ENCODE results near the gene CHN1.
A peak's percentile ranks its signal among the peaks of the same experiment; 100 is the strongest.

Gene CHN1

GRCh38 chr2:174918886-174919526, 86.2 kb downstream of the CHN1 start:
- no peak for DNase-seq

- no peak for DNase-seq
These were observed 88.8 kb downstream of the CHN1 start for GRCh38 chr2:174916270-174916930.

- peak; percentile 73 for DNase-seq
These were observed 90.1 kb downstream of the CHN1 start for GRCh38 chr2:174914853-174915760.

GRCh38 chr2:174908284-174908683, 96.9 kb downstream of the CHN1 start:
- DNase-seq = no peak

DNA sequence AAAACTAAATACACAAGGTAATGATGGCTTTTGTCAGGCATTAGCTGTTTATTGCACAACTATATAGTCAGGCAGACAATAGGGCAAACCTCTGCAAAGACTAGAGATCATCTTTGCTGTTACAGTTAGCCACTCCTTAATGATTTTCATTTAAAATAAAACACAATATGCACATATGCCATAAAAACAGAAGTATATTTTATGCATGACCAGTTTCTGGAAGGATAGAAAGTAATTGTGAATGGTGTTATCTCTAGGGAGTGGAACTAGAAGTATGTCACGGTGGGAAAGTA, 102.0 kb downstream of the CHN1 start:
- DNase-seq = peak; percentile 8

DNA sequence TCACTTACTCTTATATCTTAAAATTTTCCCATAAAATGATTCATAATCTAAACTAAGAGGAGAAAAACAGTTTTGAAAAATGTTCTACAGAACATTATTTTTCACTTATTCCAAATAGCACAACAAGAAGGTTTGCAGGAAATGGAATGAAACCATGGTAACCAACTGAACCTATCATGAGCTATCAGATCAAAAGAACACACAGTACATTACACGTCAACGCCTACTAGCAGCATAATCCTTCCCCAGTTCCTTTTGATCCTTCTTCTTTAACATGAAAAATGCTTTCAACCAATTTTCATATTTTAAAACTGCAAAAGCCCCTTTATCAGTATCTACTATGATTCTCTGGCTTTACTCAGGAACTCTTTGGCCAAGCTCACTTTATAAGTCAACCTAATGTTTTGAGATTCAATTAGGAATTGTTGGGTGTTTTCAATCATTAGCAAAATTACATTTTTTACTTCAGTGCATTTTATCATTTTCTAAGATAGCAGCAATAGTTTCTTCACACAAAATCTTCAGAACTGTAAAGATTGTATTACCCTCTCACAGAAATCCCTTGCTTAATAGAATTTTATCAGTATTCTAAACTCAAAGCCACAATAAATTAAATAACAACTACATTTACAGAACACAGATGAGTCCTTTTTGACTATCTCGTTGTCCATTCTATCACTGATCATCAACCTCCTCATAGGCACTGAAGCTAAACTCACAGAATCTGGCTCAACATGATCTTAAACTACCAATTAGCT, 102.5 kb downstream of the CHN1 start:
- no peak for DNase-seq

- no peak for DNase-seq
These were observed 104.1 kb downstream of the CHN1 start for GRCh38 chr2:174901075-174901474.

DNA sequence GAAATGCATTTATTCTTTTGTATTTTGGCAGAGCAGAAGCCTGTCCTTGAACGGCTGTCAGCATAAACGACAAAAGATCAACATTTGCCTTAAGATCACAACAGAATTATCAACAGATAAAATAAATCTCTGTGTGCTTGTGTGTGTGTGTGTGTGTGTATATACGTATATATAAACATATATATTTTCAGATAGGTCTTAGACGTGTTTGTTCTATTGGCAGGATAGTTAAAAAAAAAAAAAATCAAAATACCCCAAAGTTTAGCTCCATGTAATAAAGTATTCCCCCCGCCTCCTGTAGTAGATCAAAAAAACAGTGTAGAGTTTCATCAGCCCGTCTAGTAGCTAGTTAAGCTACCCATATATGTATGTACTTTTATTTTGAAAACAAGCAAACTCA, 107.9 kb downstream of the CHN1 start:
- DNase-seq = no peak

DNA sequence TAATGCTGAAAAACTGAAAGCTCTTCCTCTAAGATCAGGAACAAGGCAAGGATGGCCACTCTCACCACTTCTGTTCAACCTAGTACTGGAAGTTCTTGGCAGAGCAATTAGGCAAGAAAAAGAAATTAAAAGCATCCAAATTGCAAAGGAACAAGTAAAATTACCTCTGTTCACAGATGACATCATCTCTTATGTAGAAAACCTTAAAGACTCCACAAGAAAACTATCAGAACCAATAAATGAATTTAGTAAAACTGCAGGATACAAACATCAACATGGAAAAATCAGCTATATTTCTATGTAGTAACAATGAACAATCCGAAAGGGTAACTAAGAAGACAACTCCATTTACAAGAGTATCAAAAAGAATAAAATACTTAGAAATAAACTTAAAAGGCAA, 112.2 kb downstream of the CHN1 start:
- no peak for DNase-seq

DNA sequence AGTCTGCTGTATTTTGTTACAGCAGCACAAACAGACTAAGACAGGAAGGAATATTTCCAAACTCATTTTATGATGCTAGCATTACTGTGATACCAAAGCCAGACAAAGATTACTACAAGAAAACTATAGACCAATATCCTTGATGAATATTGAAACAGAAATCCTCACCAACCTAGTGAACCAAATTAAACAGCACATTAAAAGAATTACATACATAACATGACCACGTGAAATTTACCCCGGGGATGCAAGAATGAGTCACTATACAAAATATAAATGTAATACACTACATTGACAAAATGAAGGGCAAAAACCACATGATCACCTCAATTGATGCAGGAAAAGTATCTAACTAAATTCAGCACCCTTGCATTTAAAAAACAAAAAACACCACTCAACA, 112.6 kb downstream of the CHN1 start:
- no peak for DNase-seq

DNA sequence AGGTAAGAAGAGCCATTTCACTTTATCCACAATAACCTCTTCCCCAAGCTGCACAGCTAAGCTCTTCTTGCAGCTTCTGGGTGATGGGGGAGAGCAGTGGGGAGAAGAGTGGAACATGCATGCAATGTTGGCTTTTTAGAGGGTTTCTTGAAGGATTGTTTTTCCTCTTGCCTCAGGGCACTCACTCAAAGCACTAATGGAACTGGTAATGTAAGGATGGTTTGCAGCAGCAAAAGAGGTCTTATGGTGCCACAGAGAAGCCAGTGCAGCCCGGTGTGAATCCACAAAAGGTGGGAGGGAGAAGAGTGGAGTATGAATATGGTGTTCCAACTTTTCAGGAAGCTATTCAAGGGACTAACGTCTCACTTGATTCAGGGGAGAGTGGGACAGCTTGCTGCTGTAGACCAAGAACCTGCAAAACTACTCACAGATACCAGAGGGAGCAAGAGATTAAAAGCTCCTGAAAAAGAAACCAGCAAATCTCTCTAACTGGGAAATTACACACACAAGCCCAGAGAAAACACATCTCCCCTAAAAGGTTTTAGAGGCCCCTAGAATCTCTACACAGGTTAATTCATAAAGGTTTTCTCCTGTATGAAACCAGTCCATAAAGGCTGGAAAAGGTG, 116.4 kb downstream of the CHN1 start:
- no peak for DNase-seq

GRCh38 chr2:174888146-174888545, 117.0 kb downstream of the CHN1 start:
- no peak for DNase-seq

DNA sequence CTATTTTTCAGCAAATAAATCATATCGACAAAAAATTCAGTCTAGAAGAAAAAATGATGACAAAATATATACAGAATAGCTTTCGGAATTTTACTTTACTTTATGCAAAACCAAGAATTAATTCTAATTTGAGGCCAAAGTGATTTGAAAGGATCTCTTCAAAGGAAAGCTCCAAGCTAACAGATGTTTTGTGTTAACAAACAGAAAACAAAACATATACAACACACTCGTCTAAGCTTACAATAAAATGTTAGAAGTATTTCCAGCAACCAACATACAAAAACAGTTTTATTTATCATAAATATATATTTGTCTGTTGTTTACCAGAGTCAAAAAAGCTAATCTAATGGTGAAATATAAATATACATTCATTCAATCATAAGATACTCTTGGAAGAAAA, 122.8 kb downstream of the CHN1 start:
- DNase-seq = no peak

DNA sequence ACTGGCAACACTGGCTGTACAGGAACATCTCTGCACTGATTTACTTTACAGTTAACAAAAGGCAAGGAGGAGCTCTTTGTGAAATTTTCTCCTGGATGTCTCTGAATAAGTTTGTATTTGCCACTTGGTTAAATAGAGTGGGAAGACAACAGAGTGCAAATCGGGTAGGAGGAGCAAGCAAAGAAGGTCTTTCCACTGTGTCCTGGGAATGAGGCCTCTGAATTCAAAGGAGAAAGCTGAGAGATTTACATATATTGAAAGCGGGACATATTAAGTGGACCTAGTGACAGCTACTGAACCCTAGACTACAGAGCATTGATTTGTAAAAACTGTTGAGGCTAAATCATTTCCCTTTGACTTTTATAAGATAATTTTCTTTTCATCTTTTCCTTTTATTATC, 123.5 kb downstream of the CHN1 start:
- no peak for DNase-seq

GRCh38 chr2:174878537-174879147, 126.5 kb downstream of the CHN1 start:
- no peak for DNase-seq

- no peak for DNase-seq
These were observed 127.4 kb downstream of the CHN1 start for GRCh38 chr2:174877751-174878150.

GRCh38 chr2:174877301-174877700, 127.9 kb downstream of the CHN1 start:
- no peak for DNase-seq

- DNase-seq = no peak
These were observed 131.1 kb downstream of the CHN1 start for GRCh38 chr2:174874085-174874484.

DNA sequence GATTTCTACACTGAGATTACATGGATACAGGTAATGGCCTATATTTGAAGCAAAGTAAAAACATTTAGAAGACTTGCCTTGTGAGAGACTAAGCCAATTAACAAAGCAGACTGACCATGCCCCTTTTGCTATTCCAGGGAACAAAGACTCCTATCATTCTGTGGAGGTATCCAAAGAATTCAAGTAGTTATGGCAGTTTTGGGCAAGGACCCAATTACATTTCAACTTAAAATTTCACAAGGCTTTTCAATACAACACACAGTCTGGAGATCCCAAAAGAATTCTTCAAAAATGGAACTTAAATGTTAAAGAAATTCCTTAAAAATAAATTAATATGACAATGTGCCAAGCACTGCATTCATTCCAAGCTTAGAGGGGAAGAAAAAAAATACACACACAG, 131.7 kb downstream of the CHN1 start:
- DNase-seq = no peak

DNA sequence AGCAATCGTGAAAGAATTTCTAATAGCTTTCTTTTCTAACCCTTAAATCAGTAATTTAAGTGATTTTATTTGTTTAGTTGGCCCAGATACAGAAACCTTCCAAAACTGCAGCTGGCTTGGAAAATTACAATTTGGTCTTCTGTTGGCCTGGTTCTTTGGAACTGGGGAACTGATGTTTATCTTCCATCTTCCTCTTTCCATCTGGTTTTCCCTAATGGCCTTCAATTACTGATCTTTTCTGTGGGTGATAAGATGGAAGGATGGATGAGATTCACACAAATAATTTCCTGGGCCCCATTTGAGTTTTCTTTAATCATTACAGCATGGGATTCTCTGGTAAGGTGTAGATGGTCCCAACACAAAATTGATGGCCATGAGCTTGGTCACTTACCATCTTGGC, 134.4 kb downstream of the CHN1 start:
- DNase-seq = no peak

GRCh38 chr2:174868878-174869277, 136.3 kb downstream of the CHN1 start:
- no peak for DNase-seq

GRCh38 chr2:174866421-174866820, 138.8 kb downstream of the CHN1 start:
- no peak for DNase-seq
